K562 (cell line): ENCODE results near the gene AHNAK. TPM values are rescaled to one million over a fixed set of nuclear protein-coding genes. Genes with fewer than 3 reads are reported as not detected.

Experiments
- CBFB ChIP-seq: sonication (generic); formaldehyde crosslinking; IDR thresholded peaks from 2 replicates; pipeline ENCODE4 v1.4.0; 2020; ENCODE audit warnings: mild to moderate bottlenecking, missing genetic modification reagents
- CEBPZ ChIP-seq: fragments of 150-350 bp; IDR thresholded peaks from 2 replicates; pipeline ENCODE4 v1.6.1; 2014; ENCODE audit warnings: low read depth, mild to moderate bottlenecking, low read length, borderline replicate concordance
- CREM ChIP-seq: IDR thresholded peaks from 2 replicates; pipeline ENCODE4 v1.6.1; 2014; ENCODE audit warnings: antibody characterized with exemption, low read depth
- DPF2 ChIP-seq: fragments of 450-650 bp; IDR thresholded peaks from 2 replicates; pipeline ENCODE4 v1.6.1; 2016
- ETV5 ChIP-seq: sonication (generic); formaldehyde crosslinking; IDR thresholded peaks from 2 replicates; pipeline ENCODE4 v1.4.0; 2020; ENCODE audit warnings: low read depth, mild to moderate bottlenecking, missing genetic modification reagents
- EZH2 ChIP-seq: IDR thresholded peaks from 2 replicates; pipeline ENCODE4 v1.6.1; 2012; ENCODE audit warnings: low read depth, mild to moderate bottlenecking, inconsistent platforms, low read length, borderline replicate concordance
- HDAC1 ChIP-seq, 2 experiments: fragments of 450-650 bp; IDR thresholded peaks; 2 replicates each; pipeline ENCODE4 v1.6.1; 2016 to 2017; ENCODE audit warnings: inconsistent platforms in 1 of 2, mild to moderate bottlenecking in 1 of 2, moderate library complexity in 1 of 2
- HOMEZ ChIP-seq: fragments of 250-450 bp; sonication (Bioruptor Pico); IDR thresholded peaks from 2 replicates; pipeline ENCODE4 v1.4.0; 2020; ENCODE audit warnings: mild to moderate bottlenecking, moderate library complexity
- HSF4 ChIP-seq: fragments of 250-450 bp; sonication (Bioruptor Pico); IDR thresholded peaks from 2 replicates; pipeline ENCODE4 v2.1.2; 2022; ENCODE audit warnings: mild to moderate bottlenecking, moderate library complexity, borderline replicate concordance
- MYC ChIP-seq, 2 experiments: fragments of 250-450 bp in 1 of 2; sonication (Bioruptor Pico) in 1 of 2; IDR thresholded peaks; 2 replicates each; pipeline versions ENCODE4 v1.5.1 to v1.6.1; 2012 to 2021; ENCODE audit warnings: low read depth in 2 of 2, borderline replicate concordance in 1 of 2, improper control_type of control experiment in 1 of 2, low read length in 1 of 2, mild to moderate bottlenecking in 1 of 2, moderate library complexity in 1 of 2
- POLR2AphosphoS5 ChIP-seq: IDR thresholded peaks from 2 replicates; pipeline ENCODE4 v1.6.1; 2011; ENCODE audit warnings: mild to moderate bottlenecking, low read depth, low read length, moderate library complexity; ENCODE audit not compliant: control insufficient read depth, insufficient read depth
- SMARCA4 ChIP-seq: fragments of 450-650 bp; IDR thresholded peaks from 2 replicates; pipeline ENCODE4 v1.6.1; 2016
- TBP ChIP-seq: optimal IDR thresholded peaks from 2 replicates; pipeline ENCODE3; 2011; ENCODE audit warnings: low read depth, low read length, improper control_type of control experiment
- TRIM24 ChIP-seq, 2 experiments: fragments of 450-650 bp; IDR thresholded peaks; 2 replicates each; pipeline ENCODE4 v1.6.1; 2016
- VEZF1 ChIP-seq: fragments of 200-800 bp; sonication (Bioruptor generic); IDR thresholded peaks from 2 replicates; pipeline ENCODE4 v1.6.1; 2017; ENCODE audit warnings: missing genetic modification characterization, missing compliant biosample characterization
- XRCC5 ChIP-seq: fragments of 200-400 bp; formaldehyde crosslinking; IDR thresholded peaks from 2 replicates; pipeline ENCODE4 v1.6.1; 2017; ENCODE audit warnings: low read depth, mild to moderate bottlenecking, low read length
- ZNF311 ChIP-seq: fragments of 250-450 bp; sonication (Bioruptor Pico); IDR thresholded peaks from 2 replicates; pipeline ENCODE4 v1.4.0; 2020; ENCODE audit warnings: mild to moderate bottlenecking, moderate library complexity
- ZNF384 ChIP-seq: IDR thresholded peaks from 2 replicates; pipeline ENCODE4 v1.6.1; 2012; ENCODE audit warnings: low read depth, low read length, improper control_type of control experiment
- ZNF398 ChIP-seq: fragments of 250-450 bp; sonication (Bioruptor Pico); IDR thresholded peaks from 2 replicates; pipeline ENCODE4 v1.8.0; 2021; ENCODE audit warnings: moderate library complexity, mild to moderate bottlenecking, inconsistent platforms
- polyA plus RNA-seq, 8 experiments: library from polyadenylated mRNA; depleted of rRNA in 4 of 8; stranded (reverse) in 5 of 8; unstranded in 3 of 8; fragments of >200 nt; fragmentation: Nextera tagmentation in 2 of 8; fragmentation: Illumina TruSeq in 1 of 8; extraction: Ambion mirVana in 2 of 8; extraction: Trizol in 1 of 8; gene quantifications; 2 replicates each; pipeline versions ENCODE4 v1.2.1 to v1.2.3, GENCODE V29; 2011 to 2014; ENCODE audit warnings: inconsistent platforms in 1 of 8, missing spikeins in 1 of 8
- total RNA-seq, 7 experiments: library from RNA; depleted of rRNA in 6 of 7; stranded (reverse); fragments of >200 nt in 6 of 7; fragmentation: Illumina TruSeq in 2 of 7; extraction: Trizol in 2 of 7; gene quantifications; 2 replicates each; pipeline versions ENCODE4 v1.2.1 to v1.2.3, GENCODE V29; 2011 to 2021; ENCODE audit warnings: low replicate concordance in 1 of 7

Gene AHNAK
- total and polyA plus RNA-seq, 9 of the 15 experiments (the other 6 are each of a cell fraction or from before 2014, with no cell fraction given), result 1.5 to 89.7 (median 45.0) TPM

GRCh38 chr11:62439785-62440602 lies 106.6 kb downstream of the AHNAK start (continued):
- TF ChIP-seq ZNF398 (CRISPR knock-in tag), result no peak
- peak; percentile 68 for TF ChIP-seq CREM
- TF ChIP-seq XRCC5, result no peak
- TF ChIP-seq CEBPZ, result no peak
- no peak for TF ChIP-seq HOMEZ
- no peak for TF ChIP-seq MYC (IDR thresholded peaks at IDR 0.05; ENCODE audit: low read depth, low read length)
- TF ChIP-seq MYC (CRISPR knock-in tag; IDR thresholded peaks at IDR 0.05; ENCODE audit: borderline replicate concordance, low read depth), result no peak
- peak; percentile 43; the same call in 1 of the 2 replicates for TF ChIP-seq VEZF1 (CRISPR knock-in tag)
- no peak for TF ChIP-seq HDAC1 (IDR thresholded peaks at IDR 0.05)
- no peak for TF ChIP-seq EZH2
- TF ChIP-seq ZNF384, result no peak
- TF ChIP-seq TRIM24 (IDR thresholded peaks at IDR 0.05), result no peak
- TF ChIP-seq SMARCA4, result 0 out of 2 replicates have a peak, but pooled peaks have one; percentile 9
- TF ChIP-seq TBP, result no peak
- no peak for TF ChIP-seq HSF4 (CRISPR knock-in tag)
- TF ChIP-seq ETV5, result no peak
- no peak for TF ChIP-seq POLR2AphosphoS5
- TF ChIP-seq CBFB, result no peak
- peak; percentile 35; the same call in 1 of the 2 replicates for TF ChIP-seq DPF2
- no peak for TF ChIP-seq ZNF311 (CRISPR knock-in tag)
